ENCODE data around the gene ITSN2.

ITSN2 gene

DNA sequence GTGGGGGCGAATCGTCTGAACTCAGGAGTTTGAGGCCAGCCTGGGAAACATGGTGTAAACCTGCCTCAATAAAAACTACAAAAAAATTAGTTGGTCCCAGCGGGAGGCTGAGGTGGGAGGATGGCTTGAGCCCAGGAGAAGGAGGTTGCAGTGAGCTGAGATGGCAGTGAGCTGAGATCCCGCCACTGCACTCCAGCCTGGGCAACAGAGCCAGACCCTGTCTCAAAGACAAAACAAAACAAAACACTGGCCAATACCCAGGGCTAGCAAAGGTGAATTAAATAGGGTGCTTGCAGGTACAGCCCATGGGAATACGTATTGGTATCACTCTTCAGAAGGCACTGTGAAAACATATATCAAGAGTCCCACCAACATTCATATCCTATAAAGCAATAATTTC, 7.0 kb downstream of the ITSN2 start:
- DNase-seq (ENCODE audit: low read depth), result no peak
- TF ChIP-seq, protein P1, sequence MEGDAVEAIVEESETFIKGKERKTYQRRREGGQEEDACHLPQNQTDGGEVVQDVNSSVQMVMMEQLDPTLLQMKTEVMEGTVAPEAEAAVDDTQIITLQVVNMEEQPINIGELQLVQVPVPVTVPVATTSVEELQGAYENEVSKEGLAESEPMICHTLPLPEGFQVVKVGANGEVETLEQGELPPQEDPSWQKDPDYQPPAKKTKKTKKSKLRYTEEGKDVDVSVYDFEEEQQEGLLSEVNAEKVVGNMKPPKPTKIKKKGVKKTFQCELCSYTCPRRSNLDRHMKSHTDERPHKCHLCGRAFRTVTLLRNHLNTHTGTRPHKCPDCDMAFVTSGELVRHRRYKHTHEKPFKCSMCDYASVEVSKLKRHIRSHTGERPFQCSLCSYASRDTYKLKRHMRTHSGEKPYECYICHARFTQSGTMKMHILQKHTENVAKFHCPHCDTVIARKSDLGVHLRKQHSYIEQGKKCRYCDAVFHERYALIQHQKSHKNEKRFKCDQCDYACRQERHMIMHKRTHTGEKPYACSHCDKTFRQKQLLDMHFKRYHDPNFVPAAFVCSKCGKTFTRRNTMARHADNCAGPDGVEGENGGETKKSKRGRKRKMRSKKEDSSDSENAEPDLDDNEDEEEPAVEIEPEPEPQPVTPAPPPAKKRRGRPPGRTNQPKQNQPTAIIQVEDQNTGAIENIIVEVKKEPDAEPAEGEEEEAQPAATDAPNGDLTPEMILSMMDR (conservative IDR thresholded peaks at IDR 0.05; ENCODE audit: low read length), result no peak
- no peak overlapping the region for H3K4me3 ChIP-seq (ENCODE audit: low read length)

DNA sequence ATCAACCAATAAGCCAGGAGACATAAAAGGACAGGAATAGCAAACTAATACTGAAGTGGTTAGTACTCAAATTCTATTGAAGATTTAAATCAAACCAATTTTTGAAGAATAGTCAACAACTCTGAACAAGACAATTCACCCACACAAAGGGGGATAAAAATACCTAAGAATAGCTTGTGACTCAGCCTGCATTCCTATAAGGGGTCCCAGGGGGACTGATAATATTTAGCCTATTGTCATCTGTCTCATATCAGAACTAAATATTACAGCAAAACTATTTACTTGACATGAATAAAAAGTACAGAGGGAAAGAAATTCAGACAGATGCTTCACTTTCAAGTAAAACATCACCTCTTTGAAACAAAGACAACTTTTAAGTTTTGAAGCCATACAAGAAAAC, 7.7 kb downstream of the ITSN2 start:
- H3K4me3 ChIP-seq (ENCODE audit: low read length), result no peak overlapping the region
- no peak for DNase-seq (ENCODE audit: low read depth)
- TF ChIP-seq, protein P1 (conservative IDR thresholded peaks at IDR 0.05; ENCODE audit: low read length), result no peak

- TF ChIP-seq, protein P1 (conservative IDR thresholded peaks at IDR 0.05; ENCODE audit: low read length), result 0 out of 2 replicates have a peak, but pooled peaks have one; percentile 11
- no peak for DNase-seq (ENCODE audit: low read depth)
- H3K4me3 ChIP-seq (ENCODE audit: low read length), result no peak overlapping the region
These were observed 8.4 kb downstream of the ITSN2 start for GRCh38 chr2:24351981-24352380.

- DNase-seq (ENCODE audit: low read depth), result no peak
- TF ChIP-seq, protein P1 (conservative IDR thresholded peaks at IDR 0.05; ENCODE audit: low read length), result no peak
- no peak overlapping the region for H3K4me3 ChIP-seq (ENCODE audit: low read length)
These were observed 8.8 kb downstream of the ITSN2 start for GRCh38 chr2:24351627-24351938.

- no peak overlapping the region for H3K4me3 ChIP-seq (ENCODE audit: low read length)
- TF ChIP-seq, protein P1 (conservative IDR thresholded peaks at IDR 0.05; ENCODE audit: low read length), result no peak
- no peak for DNase-seq (ENCODE audit: low read depth)
These were observed 9.3 kb downstream of the ITSN2 start for GRCh38 chr2:24350826-24351626.

- TF ChIP-seq, protein P1 (conservative IDR thresholded peaks at IDR 0.05; ENCODE audit: low read length), result no peak
- DNase-seq (ENCODE audit: low read depth), result no peak
- H3K4me3 ChIP-seq (ENCODE audit: low read length), result no peak overlapping the region
These were observed 11.2 kb downstream of the ITSN2 start for GRCh38 chr2:24349097-24349496.

GRCh38 chr2:24345937-24346336, 14.4 kb downstream of the ITSN2 start:
- TF ChIP-seq, protein P1 (conservative IDR thresholded peaks at IDR 0.05; ENCODE audit: low read length), result no peak
- DNase-seq (ENCODE audit: low read depth), result no peak
- no peak overlapping the region for H3K4me3 ChIP-seq (ENCODE audit: low read length)

Measured in AG10803 (cell line).